ENCODE measurements around the gene TRAT1. TPM values are rescaled to one million over a fixed set of nuclear protein-coding genes. Genes with fewer than 3 reads are reported as not detected.

TRAT1 gene
- total RNA-seq, 1 experiment from 2014 or later = not detected

GRCh38 chr3:108780235-108780634 lies 42.4 kb upstream of the TRAT1 start:
- intact Hi-C loops (cut with micrococcal nuclease; ENCODE audit: unreplicated experiment) = no loop called here
- TF ChIP-seq CTCF (conservative IDR thresholded peaks at IDR 0.05; ENCODE audit: low read depth, low read length) = no peak
- TF ChIP-seq EZH2 (IDR thresholded peaks at IDR 0.05; ENCODE audit: borderline replicate concordance, low read depth, low read length, poor library complexity, severe bottlenecking) = no peak
- Histone ChIP-seq H3K4me3 (ENCODE audit: low read depth, low read length, poor library complexity, severe bottlenecking) (no peak overlapping the region), H3K9me3 (ENCODE audit: low read depth, low read length, poor library complexity, severe bottlenecking) (no peaks in the 10 kb centered on the region), H3K27me3 (replicated peaks; ENCODE audit: insufficient read depth, low read depth, low read length, poor library complexity) (no peaks in the 10 kb centered on the region), H3K27ac (ENCODE audit: low read depth, low read length, poor library complexity, severe bottlenecking) (no peak overlapping the region), H3K4me1 (ENCODE audit: insufficient read depth, low read length, poor library complexity, severe bottlenecking) (no peaks in the 10 kb centered on the region), H3K36me3 (ENCODE audit: insufficient read depth, low read length, poor library complexity, severe bottlenecking) (no peaks in the 10 kb centered on the region)
- ChIA-PET POLR2A (ENCODE audit: low non-redundant PET) (interaction anchor here (0.5 kb wide), 1 partner anchor 566 kb away, joined by 5 read pairs; no protein-coding TSS in a partner anchor), CTCF (no interaction called here)
- BruUV-seq (replicated peaks) = no TSS peak
- no peak for DNase-seq (ENCODE audit: low spot score)

DNA sequence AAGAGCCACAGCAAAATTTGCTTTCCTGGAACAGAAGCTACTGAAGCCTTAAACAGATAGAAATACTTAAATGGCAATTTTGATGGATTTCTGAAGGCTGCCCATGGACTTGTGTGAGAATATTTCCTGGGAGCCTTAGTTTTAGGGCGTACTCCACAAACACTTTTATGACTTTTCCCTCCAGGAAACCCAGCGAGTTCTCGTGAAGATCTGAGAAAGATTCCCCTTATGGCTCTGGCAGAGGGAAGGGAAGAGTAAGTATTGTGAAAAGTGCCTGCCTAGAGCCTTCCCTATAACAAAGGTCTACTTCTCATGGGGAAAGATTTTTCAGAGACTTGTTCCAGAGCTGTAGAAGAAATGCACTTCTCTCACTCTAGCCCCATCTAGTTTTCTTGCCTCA lies 31.1 kb upstream of the TRAT1 start:
- no peak overlapping the region for H3K27ac ChIP-seq (ENCODE audit: low read depth, low read length, poor library complexity, severe bottlenecking)
- intact Hi-C loops (cut with micrococcal nuclease; ENCODE audit: unreplicated experiment) = no loop called here
- no peaks in the 10 kb centered on the region for H3K9me3 ChIP-seq (ENCODE audit: low read depth, low read length, poor library complexity, severe bottlenecking)
- H3K27me3 ChIP-seq (replicated peaks; ENCODE audit: insufficient read depth, low read depth, low read length, poor library complexity) = no peaks in the 10 kb centered on the region
- no peaks in the 10 kb centered on the region for H3K36me3 ChIP-seq (ENCODE audit: insufficient read depth, low read length, poor library complexity, severe bottlenecking)
- BruUV-seq (replicated peaks) = no TSS peak
- no peak overlapping the region for H3K4me3 ChIP-seq (ENCODE audit: low read depth, low read length, poor library complexity, severe bottlenecking)
- TF ChIP-seq CTCF (conservative IDR thresholded peaks at IDR 0.05; ENCODE audit: low read depth, low read length) (no peak), EZH2 (IDR thresholded peaks at IDR 0.05; ENCODE audit: borderline replicate concordance, low read depth, low read length, poor library complexity, severe bottlenecking) (no peak)
- ChIA-PET CTCF (no interaction called here), POLR2A (ENCODE audit: low non-redundant PET) (no interaction called here)
- H3K4me1 ChIP-seq (ENCODE audit: insufficient read depth, low read length, poor library complexity, severe bottlenecking) = no peaks in the 10 kb centered on the region
- no peak for DNase-seq (ENCODE audit: low spot score)

DNA sequence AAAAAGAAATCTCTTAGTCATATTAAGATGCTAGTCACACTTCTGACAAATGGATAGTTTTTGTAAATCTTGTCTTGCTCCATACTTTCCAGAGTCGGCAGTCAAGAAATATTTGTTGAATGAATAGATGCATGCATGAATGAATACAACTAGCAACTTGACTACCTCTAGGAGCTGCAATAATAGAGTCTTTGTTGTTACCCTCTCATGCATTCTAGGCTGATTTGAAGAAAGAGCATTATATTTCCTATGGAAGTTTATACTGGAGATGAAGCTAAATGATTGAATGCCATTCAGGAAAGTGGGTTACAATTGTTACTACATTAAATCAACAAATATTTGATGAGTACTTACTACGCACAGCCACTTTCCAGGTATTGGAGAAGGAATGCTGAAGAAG lies 18.1 kb upstream of the TRAT1 start:
- no peak overlapping the region for H3K4me3 ChIP-seq (ENCODE audit: low read depth, low read length, poor library complexity, severe bottlenecking)
- H3K4me1 ChIP-seq (ENCODE audit: insufficient read depth, low read length, poor library complexity, severe bottlenecking) = no peaks in the 10 kb centered on the region
- BruUV-seq (replicated peaks) = no TSS peak
- H3K27me3 ChIP-seq (replicated peaks; ENCODE audit: insufficient read depth, low read depth, low read length, poor library complexity) = no peaks in the 10 kb centered on the region
- CTCF ChIA-PET = no interaction called here
- TF ChIP-seq EZH2 (IDR thresholded peaks at IDR 0.05; ENCODE audit: borderline replicate concordance, low read depth, low read length, poor library complexity, severe bottlenecking) = no peak
- no peak for TF ChIP-seq CTCF (conservative IDR thresholded peaks at IDR 0.05; ENCODE audit: low read depth, low read length)
- H3K27ac ChIP-seq (ENCODE audit: low read depth, low read length, poor library complexity, severe bottlenecking) = no peak overlapping the region
- DNase-seq (ENCODE audit: low spot score) = no peak
- H3K9me3 ChIP-seq (ENCODE audit: low read depth, low read length, poor library complexity, severe bottlenecking) = no peaks in the 10 kb centered on the region
- intact Hi-C loops (cut with micrococcal nuclease; ENCODE audit: unreplicated experiment) = no loop called here
- no peaks in the 10 kb centered on the region for H3K36me3 ChIP-seq (ENCODE audit: insufficient read depth, low read length, poor library complexity, severe bottlenecking)
- POLR2A ChIA-PET (ENCODE audit: low non-redundant PET) = no interaction called here
